GM21526 (cell line): ENCODE results near the gene ACBD6.
"Not testable (repeated sequence)": the region's sequence is repeated elsewhere in the genome, so short reads cannot be mapped to it uniquely, and the experiment has no call there.

Experiments used
- ATAC-seq: cut with Tn5 transposase; IDR thresholded peaks from one replicate; pipeline ENCODE4 v1.9.1; 2021; ENCODE audit warnings: moderate library complexity; ENCODE audit not compliant: unreplicated experiment, low FRiP score

Gene ACBD6, protein sequence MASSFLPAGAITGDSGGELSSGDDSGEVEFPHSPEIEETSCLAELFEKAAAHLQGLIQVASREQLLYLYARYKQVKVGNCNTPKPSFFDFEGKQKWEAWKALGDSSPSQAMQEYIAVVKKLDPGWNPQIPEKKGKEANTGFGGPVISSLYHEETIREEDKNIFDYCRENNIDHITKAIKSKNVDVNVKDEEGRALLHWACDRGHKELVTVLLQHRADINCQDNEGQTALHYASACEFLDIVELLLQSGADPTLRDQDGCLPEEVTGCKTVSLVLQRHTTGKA

GRCh38 chr1:180502361-180503279 is at the start of gene ACBD6:
Gene ACBD6 (minus strand): TSS chr1:180502577. CDS start chr1:180502266, 311 bp downstream.
- ATAC-seq, result peak; percentile 86

GRCh38 chr1:180551997-180552396 is 49.6 kb upstream of the ACBD6 start:
- ATAC-seq, result no peak

DNA sequence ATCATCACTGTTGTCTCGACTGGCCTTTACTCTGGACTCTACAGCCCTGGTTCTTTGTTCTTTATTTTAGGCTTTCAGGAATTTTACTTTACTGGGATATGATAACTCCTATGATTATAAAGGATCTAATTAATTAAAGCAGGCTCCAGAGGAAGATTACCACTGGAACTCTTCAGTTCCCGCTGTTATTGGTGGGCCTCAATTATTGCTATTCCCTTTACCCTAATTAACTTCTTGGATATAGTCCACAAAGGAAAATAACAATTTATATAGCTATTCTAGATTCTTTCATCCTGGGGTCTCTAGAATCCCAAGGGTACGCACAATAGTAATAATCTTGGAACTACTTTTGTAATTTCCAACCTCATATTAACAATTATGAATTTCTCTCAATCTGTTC is 47.9 kb upstream of the ACBD6 start:
- no peak for ATAC-seq

DNA sequence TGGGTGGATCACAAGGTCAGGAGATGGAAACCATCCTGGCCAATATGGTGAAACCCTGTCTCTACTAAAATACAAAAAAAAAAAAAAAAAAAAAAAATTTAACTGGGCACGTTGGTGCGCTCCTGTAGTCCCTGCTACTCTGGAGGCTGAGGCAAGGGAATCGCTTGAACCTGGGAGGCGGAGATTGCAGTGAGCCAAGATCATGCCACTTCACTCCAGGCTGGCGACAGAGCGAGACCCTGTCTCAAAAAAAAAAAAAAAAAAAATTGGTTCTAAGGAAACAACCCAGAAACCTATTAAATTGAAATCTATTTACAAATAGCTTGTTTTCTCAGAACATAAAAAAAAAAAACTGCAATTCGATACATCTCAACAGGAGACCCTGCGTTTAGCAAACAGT is 47.4 kb upstream of the ACBD6 start:
- ATAC-seq, result not testable (repeated sequence)

GRCh38 chr1:180548686-180549317 is 46.4 kb upstream of the ACBD6 start:
- no peak for ATAC-seq

GRCh38 chr1:180545991-180546390 is 43.6 kb upstream of the ACBD6 start:
- ATAC-seq, result no peak

- no peak for ATAC-seq
Measured at GRCh38 chr1:180544050-180544449, 41.7 kb upstream of the ACBD6 start.

DNA sequence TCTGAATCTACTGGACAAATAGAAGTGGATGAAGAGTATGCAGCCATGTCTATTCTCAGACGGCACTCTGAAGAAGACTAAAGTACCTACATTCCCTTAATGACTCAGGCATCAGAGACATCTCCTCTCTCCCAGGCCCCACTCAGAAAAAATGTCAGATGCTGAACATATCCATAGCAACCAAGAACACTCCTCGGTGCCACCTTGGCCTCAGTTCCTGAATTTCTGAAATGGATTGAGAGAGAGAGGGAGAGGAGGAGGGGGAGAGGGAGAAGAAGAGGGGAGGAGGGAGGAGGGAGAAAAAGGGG is 40.4 kb upstream of the ACBD6 start:
- ATAC-seq, result no peak

DNA sequence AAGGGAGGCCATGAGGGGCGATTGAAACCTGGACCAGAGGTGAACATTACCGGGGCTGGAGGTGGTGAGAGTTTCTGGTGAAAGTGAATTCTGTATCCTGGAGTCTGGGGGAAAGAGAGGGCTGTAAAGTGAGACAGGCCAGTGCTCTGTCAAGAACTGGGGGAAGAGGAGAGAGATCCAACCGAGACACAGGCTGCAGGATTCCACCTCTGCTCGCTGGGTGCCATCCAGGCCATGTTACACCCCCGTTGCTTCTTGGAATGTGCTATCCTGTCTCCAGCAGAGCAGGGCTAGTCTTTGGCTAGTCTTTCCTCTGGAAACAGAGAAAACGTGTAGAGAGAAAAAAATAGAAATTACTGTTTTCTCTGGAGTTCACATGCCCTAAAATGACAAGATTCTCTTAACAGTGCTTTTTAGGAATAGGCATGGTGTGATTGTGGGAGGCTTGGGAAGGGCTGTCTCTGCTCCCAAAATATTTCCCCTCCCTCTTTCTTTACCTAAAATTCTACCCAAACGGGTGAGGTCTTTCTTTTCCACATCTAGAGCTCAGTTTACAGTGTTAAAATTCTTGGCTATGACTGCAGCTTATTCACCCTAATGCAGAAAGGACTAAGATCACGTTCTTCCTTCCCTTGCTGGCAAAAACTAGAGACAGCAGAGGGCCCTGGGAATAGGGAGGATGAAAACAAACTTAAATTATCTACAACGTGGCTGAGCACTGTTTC is 39.9 kb upstream of the ACBD6 start:
- ATAC-seq, result no peak

DNA sequence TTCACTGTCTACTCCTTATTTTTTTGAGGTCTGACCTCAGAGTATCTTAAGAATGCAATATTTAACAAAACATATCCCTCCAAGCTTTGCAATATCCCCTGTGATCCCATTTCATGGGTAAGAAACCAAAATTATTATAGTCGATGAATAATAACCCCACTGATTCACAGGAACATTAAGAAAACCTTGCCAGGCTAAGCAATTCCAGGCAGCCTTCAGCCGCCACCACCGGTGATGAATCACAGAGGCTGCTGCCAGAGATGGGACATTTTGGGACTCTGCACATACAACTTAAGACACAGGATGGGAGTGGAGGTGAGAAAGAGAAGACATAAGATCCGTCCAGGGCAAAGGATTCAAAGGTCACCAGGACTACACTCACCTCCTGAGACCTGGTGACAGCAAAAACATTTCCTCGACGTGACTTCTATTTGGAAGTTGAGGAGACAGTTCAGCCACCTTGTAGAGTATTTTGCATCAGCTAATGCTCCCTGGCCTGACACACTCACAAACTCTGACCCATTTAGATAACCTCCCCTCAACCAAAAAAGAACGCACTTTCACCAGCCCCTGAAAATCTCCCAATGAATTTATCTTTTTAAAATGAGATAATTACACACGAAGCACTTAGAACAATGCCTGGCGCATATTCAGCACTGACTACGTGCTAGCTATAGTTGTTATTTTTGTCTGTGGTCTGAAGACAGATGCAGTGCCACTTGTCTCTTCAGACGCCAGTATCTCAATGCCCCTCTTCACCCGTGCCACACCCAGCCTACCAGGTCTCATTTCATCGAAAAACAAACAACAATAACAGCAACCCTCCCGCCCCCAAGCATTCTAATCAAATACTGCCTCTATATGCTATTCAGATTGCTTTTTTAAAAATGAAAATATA is 38.6 kb upstream of the ACBD6 start:
- no peak for ATAC-seq

DNA sequence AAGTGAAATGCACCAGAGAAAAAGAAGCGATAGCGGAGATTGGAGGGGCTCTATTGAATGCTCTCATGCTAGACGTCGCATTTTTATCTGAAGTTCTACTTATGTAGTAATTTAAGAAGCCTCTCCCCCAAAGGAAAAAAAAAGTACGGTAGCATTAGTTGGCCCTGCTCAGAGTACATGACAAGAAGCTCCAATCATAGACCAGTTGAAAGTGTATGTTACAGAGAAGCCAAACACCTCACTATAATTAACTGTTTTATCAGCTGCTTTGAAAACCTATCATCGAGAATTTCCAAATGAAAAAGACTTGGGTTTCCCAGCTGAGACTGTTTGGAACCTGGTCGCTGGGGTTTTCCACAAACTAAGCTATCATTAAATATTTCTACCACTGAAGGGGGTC is 36.8 kb upstream of the ACBD6 start:
- ATAC-seq, result no peak

GRCh38 chr1:180536821-180537372 is 34.5 kb upstream of the ACBD6 start:
- no peak for ATAC-seq

DNA sequence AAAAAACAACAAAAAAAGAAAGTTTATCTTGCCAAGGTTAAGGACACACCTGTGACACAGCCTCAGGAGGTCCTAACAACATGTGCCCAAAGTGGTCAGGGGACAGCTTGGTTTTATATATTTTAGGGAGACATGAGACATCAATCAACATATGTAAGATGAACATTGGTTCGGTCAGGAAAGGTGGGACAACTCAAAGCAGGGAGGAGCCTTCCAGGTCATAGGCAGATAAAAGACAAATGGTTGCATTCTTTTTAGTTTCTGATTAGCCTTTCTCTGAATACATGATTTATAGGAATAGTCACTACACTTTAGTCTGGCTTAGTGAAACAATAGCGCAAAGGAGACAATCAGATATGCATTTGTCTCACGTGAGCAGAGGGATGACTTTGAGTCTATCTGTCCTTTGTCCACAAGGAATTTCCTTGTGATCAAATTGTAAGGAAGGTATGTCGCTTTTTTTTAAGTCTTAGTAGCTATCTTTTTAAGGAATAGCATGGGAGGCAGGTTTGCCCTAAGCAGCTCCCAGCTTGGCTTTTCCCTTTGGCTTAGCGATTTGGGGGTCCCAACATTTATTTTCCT is 33.1 kb upstream of the ACBD6 start:
- ATAC-seq, result no peak

DNA sequence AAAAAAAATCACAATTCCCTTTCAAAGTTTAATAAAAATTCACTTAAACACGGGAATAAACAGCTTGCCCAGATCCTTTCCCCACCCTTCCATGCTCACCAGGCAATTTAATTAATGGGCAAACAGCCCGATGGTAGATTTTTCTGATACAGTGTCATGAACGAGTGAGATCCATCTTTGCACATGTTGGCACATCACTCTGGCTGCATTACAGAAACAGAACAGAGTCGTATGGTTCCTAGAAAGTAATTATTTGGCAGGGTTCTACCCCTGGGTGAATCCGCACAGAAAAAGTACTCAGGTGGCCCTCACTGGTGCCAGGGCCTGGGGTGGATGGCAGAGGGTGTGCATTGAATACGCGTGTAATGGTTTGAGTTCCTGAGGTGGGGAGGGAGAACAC is 31.8 kb upstream of the ACBD6 start:
- no peak for ATAC-seq

- ATAC-seq, result no peak
Measured at GRCh38 chr1:180533266-180533987, 31.1 kb upstream of the ACBD6 start.

DNA sequence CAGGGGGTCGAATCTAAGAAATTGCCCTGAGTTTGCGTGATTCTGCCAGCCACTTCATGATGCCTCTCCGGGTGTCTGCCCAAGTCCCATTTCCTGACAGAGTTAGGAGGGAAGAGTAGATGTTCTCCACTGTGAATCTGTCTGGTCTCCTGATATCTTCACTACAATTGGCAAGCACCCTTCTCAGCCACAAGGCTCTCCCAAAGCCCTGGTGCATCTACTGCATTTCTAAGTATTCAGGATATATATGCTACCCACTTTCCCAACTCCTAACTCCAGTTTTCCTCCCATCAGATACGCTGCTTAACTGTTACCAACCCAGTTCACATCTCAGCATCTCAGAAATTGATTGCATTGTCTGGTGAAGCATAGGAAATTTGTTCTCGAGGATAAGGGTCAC is 30.5 kb upstream of the ACBD6 start:
- no peak for ATAC-seq

DNA sequence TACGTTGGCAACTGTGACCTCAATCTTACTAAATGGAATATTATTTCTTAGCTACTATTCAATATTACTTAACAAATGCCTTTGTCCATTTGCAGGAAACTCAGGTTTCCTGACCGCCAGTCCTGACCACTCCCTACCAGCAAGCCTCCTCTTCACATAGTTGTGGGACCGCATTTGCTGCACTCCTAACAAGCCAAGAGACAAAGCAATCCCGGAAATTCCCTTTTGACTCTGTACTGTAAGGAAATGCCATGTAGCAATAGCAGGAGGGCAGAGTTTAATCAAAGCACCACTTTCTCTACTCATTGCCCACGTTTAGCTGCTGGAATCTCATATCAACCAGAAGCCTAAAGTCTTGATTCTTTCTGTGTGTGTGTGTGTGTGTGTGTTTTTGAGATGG is 28.1 kb upstream of the ACBD6 start:
- ATAC-seq, result no peak

- no peak for ATAC-seq
Measured at GRCh38 chr1:180528868-180529470, 26.6 kb upstream of the ACBD6 start.
